IMR-90 (cell line): Measurements from ENCODE around the gene ISG20L2. TPM values are rescaled to one million over a fixed set of nuclear protein-coding genes. Genes with fewer than 3 reads are reported as not detected.

Experiments
- ATAC-seq: fragments of 200-7000 bp; cut with Tn5 transposase; 2 replicates; pipeline ENCODE4 v1.9.1; 2020; ENCODE audit warnings: low read depth, mild to moderate bottlenecking, moderate library complexity
- BruUV-seq: library from RNA; stranded (reverse); fragments of 400-500 nt; replicated peaks from 2 replicates; lab custom pipeline; 2021; lab: Mats Ljungman, UMichigan
- CTCF ChIA-PET: fragments of 300-600 bp; formaldehyde crosslinking; extraction: SDS; loops from one replicate; lab custom pipeline; 2021; ENCODE audit warnings: antibody characterized with exemption; lab: Yijun Ruan, JAX
- POLR2A ChIA-PET: fragments of 300-600 bp; sonication (Branson Sonifier 250); formaldehyde crosslinking; loops from one replicate; lab custom pipeline; 2022; ENCODE audit warnings: antibody characterized with exemption; ENCODE audit not compliant: unreplicated experiment; lab: Charles Lee
- DNase-seq: peaks from one replicate; pipeline ENCODE4 v3.0.0; 2013
- H2AFZ ChIP-seq: replicated peaks from 2 replicates; pipeline ENCODE3; 2013; ENCODE audit warnings: low read length, mild to moderate bottlenecking; ENCODE audit not compliant: poor library complexity
- H2AK5ac ChIP-seq: 2 replicates; pipeline ENCODE4 v1.6.1; 2013; ENCODE audit warnings: low read depth, low read length, inconsistent platforms
- H2AK9ac ChIP-seq: replicated peaks from 2 replicates; pipeline ENCODE3; 2013; ENCODE audit warnings: mild to moderate bottlenecking, low read depth, low read length, moderate library complexity; ENCODE audit not compliant: poor library complexity
- H2BK120ac ChIP-seq: 2 replicates; pipeline ENCODE4 v1.6.1; 2013; ENCODE audit warnings: low read depth, low read length, inconsistent platforms
- H2BK15ac ChIP-seq: 3 replicates; pipeline ENCODE4 v1.6.1; 2013; ENCODE audit warnings: low read depth, low read length, inconsistent platforms
- H2BK20ac ChIP-seq: 2 replicates; pipeline ENCODE4 v1.6.1; 2013; ENCODE audit warnings: low read depth, mild to moderate bottlenecking, inconsistent platforms, low read length, moderate library complexity
- H2BK5ac ChIP-seq: 2 replicates; pipeline ENCODE4 v1.6.1; 2013; ENCODE audit warnings: mild to moderate bottlenecking, low read depth, low read length, inconsistent platforms; ENCODE audit not compliant: poor library complexity, severe bottlenecking
- H3K14ac ChIP-seq: replicated peaks from 2 replicates; pipeline ENCODE4 v1.6.1; 2013; ENCODE audit warnings: low read depth, low read length, inconsistent platforms
- H3K18ac ChIP-seq: 2 replicates; pipeline ENCODE4 v1.6.1; 2013; ENCODE audit warnings: low read depth, low read length, control low read depth
- H3K23ac ChIP-seq: 2 replicates; pipeline ENCODE4 v1.6.1; 2013; ENCODE audit warnings: low read depth, low read length, inconsistent platforms
- H3K27ac ChIP-seq: 2 replicates; pipeline ENCODE4 v1.5.1; 2013; ENCODE audit warnings: mild to moderate bottlenecking, control low read depth, low read length; ENCODE audit not compliant: insufficient read depth
- H3K27me3 ChIP-seq: 2 replicates; pipeline ENCODE4 v1.6.1; 2013; ENCODE audit warnings: low read length; ENCODE audit not compliant: control insufficient read depth, insufficient read depth
- H3K36me3 ChIP-seq: 2 replicates; pipeline ENCODE4 v1.6.1; 2013; ENCODE audit warnings: low read length, mixed read lengths; ENCODE audit not compliant: control insufficient read depth, insufficient read depth
- H3K4ac ChIP-seq: 2 replicates; pipeline ENCODE4 v1.6.1; 2013; ENCODE audit warnings: low read depth, low read length, inconsistent platforms
- H3K4me1 ChIP-seq: 2 replicates; pipeline ENCODE4 v1.6.1; 2013; ENCODE audit warnings: low read length, mixed read lengths; ENCODE audit not compliant: control insufficient read depth, insufficient read depth
- H3K4me2 ChIP-seq: 2 replicates; pipeline ENCODE4 v1.6.1; 2013; ENCODE audit warnings: low read depth, mild to moderate bottlenecking, control low read depth, low read length, moderate library complexity
- H3K4me3 ChIP-seq: 2 replicates; pipeline ENCODE4 v1.5.1; 2013; ENCODE audit warnings: low read depth, mild to moderate bottlenecking, control low read depth, low read length, moderate library complexity; ENCODE audit not compliant: insufficient read depth
- H3K56ac ChIP-seq: 2 replicates; pipeline ENCODE4 v1.6.1; 2013; ENCODE audit warnings: low read length, inconsistent platforms; ENCODE audit not compliant: insufficient read depth; ENCODE audit errors: extremely low read depth
- H3K79me1 ChIP-seq, 2 experiments: 2 replicates each; pipeline ENCODE4 v1.6.1; 2013; ENCODE audit warnings: low read length in 2 of 2, inconsistent platforms in 1 of 2, low read depth in 1 of 2
- H3K9ac ChIP-seq: 2 replicates; pipeline ENCODE4 v1.6.1; 2013; ENCODE audit warnings: low read depth, low read length, control low read depth
- H3K9me1 ChIP-seq: 2 replicates; pipeline ENCODE4 v1.6.1; 2013; ENCODE audit warnings: low read length, inconsistent platforms; ENCODE audit not compliant: insufficient read depth
- H3K9me3 ChIP-seq: 2 replicates; pipeline ENCODE4 v1.6.1; 2013; ENCODE audit warnings: low read length; ENCODE audit not compliant: control insufficient read depth, insufficient read depth
- H4K20me1 ChIP-seq: 2 replicates; pipeline ENCODE4 v1.6.1; 2013; ENCODE audit warnings: low read length, inconsistent platforms; ENCODE audit not compliant: insufficient read depth
- H4K5ac ChIP-seq: 2 replicates; pipeline ENCODE4 v1.6.1; 2013; ENCODE audit warnings: mild to moderate bottlenecking, low read depth, low read length, control low read depth
- H4K8ac ChIP-seq, 2 experiments: 2 replicates each; pipeline ENCODE4 v1.6.1; 2013; ENCODE audit warnings: low read depth in 2 of 2, low read length in 2 of 2, control low read depth in 1 of 2, inconsistent platforms in 1 of 2
- H4K91ac ChIP-seq: 2 replicates; pipeline ENCODE4 v1.6.1; 2013; ENCODE audit warnings: low read depth, low read length, inconsistent platforms; ENCODE audit not compliant: insufficient read depth
- BHLHE40 ChIP-seq: fragments of 150-350 bp; IDR thresholded peaks from 2 replicates; pipeline ENCODE4 v1.6.1; 2016; ENCODE audit warnings: mild to moderate bottlenecking, low read depth, low read length
- CEBPB ChIP-seq: IDR thresholded peaks from 2 replicates; pipeline ENCODE4 v1.6.1; 2012; ENCODE audit warnings: low read depth, low read length, improper control_type of control experiment
- CHD1 ChIP-seq: IDR thresholded peaks from 2 replicates; pipeline ENCODE4 v1.6.1; 2012; ENCODE audit warnings: low read depth, low read length, improper control_type of control experiment
- CTCF ChIP-seq: conservative IDR thresholded peaks from 2 replicates; pipeline ENCODE4 v1.5.1; 2012; ENCODE audit warnings: mild to moderate bottlenecking, low read depth, low read length, improper control_type of control experiment
- ELK1 ChIP-seq: fragments of 150-350 bp; IDR thresholded peaks from 2 replicates; pipeline ENCODE4 v1.6.1; 2016; ENCODE audit warnings: low read depth, mild to moderate bottlenecking, low read length, moderate library complexity, borderline replicate concordance
- FOS ChIP-seq: fragments of 150-350 bp; IDR thresholded peaks from 2 replicates; pipeline ENCODE4 v1.6.1; 2016; ENCODE audit warnings: low read depth, low read length
- MAFK ChIP-seq: IDR thresholded peaks from 2 replicates; pipeline ENCODE4 v1.6.1; 2012; ENCODE audit warnings: low read depth, low read length, improper control_type of control experiment
- MAZ ChIP-seq: IDR thresholded peaks from 2 replicates; pipeline ENCODE4 v1.6.1; 2012; ENCODE audit warnings: low read depth, mild to moderate bottlenecking, low read length, improper control_type of control experiment, moderate library complexity, borderline replicate concordance
- MXI1 ChIP-seq: IDR thresholded peaks from 2 replicates; pipeline ENCODE4 v1.6.1; 2012; ENCODE audit warnings: low read depth, mild to moderate bottlenecking, low read length, moderate library complexity, borderline replicate concordance
- NFE2L2 ChIP-seq: fragments of 150-350 bp; IDR thresholded peaks from 2 replicates; pipeline ENCODE4 v1.6.1; 2016; ENCODE audit warnings: low read depth, mild to moderate bottlenecking, low read length
- POLR2A ChIP-seq: IDR thresholded peaks from 2 replicates; pipeline ENCODE4 v1.6.1; 2012; ENCODE audit warnings: mild to moderate bottlenecking, low read depth, low read length
- RAD21 ChIP-seq: IDR thresholded peaks from 2 replicates; pipeline ENCODE4 v1.6.1; 2012; ENCODE audit warnings: low read length, improper control_type of control experiment
- RCOR1 ChIP-seq: IDR thresholded peaks from 2 replicates; pipeline ENCODE4 v1.6.1; 2012; ENCODE audit warnings: mild to moderate bottlenecking, low read length, improper control_type of control experiment; ENCODE audit not compliant: insufficient replicate concordance
- RFX5 ChIP-seq: IDR thresholded peaks from 2 replicates; pipeline ENCODE4 v1.8.0; 2012; ENCODE audit warnings: low read depth, mild to moderate bottlenecking, low read length, moderate library complexity
- SMC3 ChIP-seq: fragments of 150-350 bp; IDR thresholded peaks from 2 replicates; pipeline ENCODE4 v1.6.1; 2016; ENCODE audit warnings: low read depth, mild to moderate bottlenecking, antibody characterized with exemption, low read length, moderate library complexity
- USF2 ChIP-seq: fragments of 150-350 bp; IDR thresholded peaks from 2 replicates; pipeline ENCODE4 v1.6.1; 2017; ENCODE audit warnings: mild to moderate bottlenecking, antibody characterized with exemption, low read length, low read depth
- WGBS, 2 experiments: methylation state at CpG; one replicate each; pipeline versions ENCODE4 v1.1.5 to v1.1.7; 2013; ENCODE audit warnings: missing lambda C conversion rate in 2 of 2; ENCODE audit not compliant: insufficient read length in 1 of 2; ENCODE audit errors: extremely low coverage in 2 of 2; 5-methylcytosine and 5-hydroxymethylcytosine counted together
- dilution Hi-C: fragments of 300-500 bp; cut with HindIII; formaldehyde crosslinking; loops from one replicate; pipeline ENCODE4 v1.14.3; 2018; ENCODE audit warnings: low sequenced_read_pairs; ENCODE audit not compliant: unreplicated experiment
- in situ Hi-C: fragments of 300-500 bp; cut with MboI; formaldehyde crosslinking; loops from 3 replicates; pipeline ENCODE4 v1.14.3; 2019; ENCODE audit warnings: low sequenced_read_pairs, inconsistent platforms, mixed read lengths
- intact Hi-C: fragments of 100-400 bp; cut with micrococcal nuclease; formaldehyde crosslinking; loops from 2 replicates; pipeline ENCODE4 v1.10.0; 2022
- polyA plus RNA-seq, 3 experiments: library from polyadenylated mRNA; depleted of rRNA; stranded (reverse); fragments of >200 nt; gene quantifications; 2 replicates each; pipeline ENCODE4 v1.2.3, GENCODE V29; 2012; ENCODE audit warnings: low replicate concordance in 1 of 3
- total RNA-seq: library from RNA; depleted of rRNA; stranded (reverse); fragments of >200 nt; gene quantifications from 2 replicates; pipeline ENCODE4 v1.2.3, GENCODE V29; 2012

The ISG20L2 gene
- total and polyA plus RNA-seq, 2 of the 4 experiments (the other 2 are of a cell fraction) = 17.0 to 27.3 TPM

GRCh38 chr1:156744786-156745419 is 16.3 kb upstream of the ISG20L2 start:
- Histone ChIP-seq H2BK5ac (no peak overlapping the region), H2BK15ac (no peak overlapping the region), H2AK9ac (no peak overlapping the region), H3K18ac (no peak overlapping the region), H3K23ac (no peak overlapping the region), H3K9me3 (no peaks in the 10 kb centered on the region), H4K5ac (no peak overlapping the region), H4K20me1 (0 out of 2 replicates have a peak, but pooled peaks cover 11% of the 10 kb centered on the region), H3K27ac (no peak overlapping the region), H4K91ac (no peak overlapping the region), H3K9ac (no peak overlapping the region), H2AFZ (no peak overlapping the region), H3K4me2 (no peak overlapping the region), H3K4ac (no peak overlapping the region), H3K36me3 (peaks cover 22% of the 10 kb centered on the region), H3K4me3 (no peak overlapping the region), H2BK20ac (no peak overlapping the region), H2AK5ac (no peak overlapping the region), H3K14ac (no peak overlapping the region), H4K8ac (no peak overlapping the region), H2BK120ac (no peak overlapping the region), H3K27me3 (no peaks in the 10 kb centered on the region), H3K9me1 (peaks cover 22% of the 10 kb centered on the region; the same call in 1 of the 2 replicates), H3K4me1 (peaks cover 33% of the 10 kb centered on the region), H3K79me1 (peaks cover 6 to 76% of the 10 kb centered on the region in 2 experiments; a peak in 3 of 4 replicates), H3K56ac (no peak overlapping the region)
- dilution Hi-C loops (no loop called here), in situ Hi-C loops (no loop called here), intact Hi-C loops (no loop called here)
- DNase-seq (no peak), ATAC-seq (no peak)
- no TSS peak for BruUV-seq
- WGBS, 2 experiments = no CpG with 5 or more reads among the region's 14 CpGs
- CTCF ChIA-PET = no interaction called here
- TF ChIP-seq BHLHE40 = no peak
- TF ChIP-seq POLR2A = no peak
- no peak for TF ChIP-seq RAD21
- TF ChIP-seq FOS = no peak
- no peak for TF ChIP-seq CTCF
- no peak for TF ChIP-seq ELK1
- no peak for TF ChIP-seq MXI1
- no peak for TF ChIP-seq CEBPB
- no peak for TF ChIP-seq SMC3
- TF ChIP-seq CHD1 = no peak
- no peak for TF ChIP-seq MAZ
- TF ChIP-seq MAFK = no peak
- no peak for TF ChIP-seq RCOR1
- no peak for TF ChIP-seq USF2
- TF ChIP-seq RFX5 = no peak
- TF ChIP-seq NFE2L2 = no peak
- POLR2A ChIA-PET = no interaction called here
